ENCODE data around the gene FAM222B.

The FAM222B gene, protein sequence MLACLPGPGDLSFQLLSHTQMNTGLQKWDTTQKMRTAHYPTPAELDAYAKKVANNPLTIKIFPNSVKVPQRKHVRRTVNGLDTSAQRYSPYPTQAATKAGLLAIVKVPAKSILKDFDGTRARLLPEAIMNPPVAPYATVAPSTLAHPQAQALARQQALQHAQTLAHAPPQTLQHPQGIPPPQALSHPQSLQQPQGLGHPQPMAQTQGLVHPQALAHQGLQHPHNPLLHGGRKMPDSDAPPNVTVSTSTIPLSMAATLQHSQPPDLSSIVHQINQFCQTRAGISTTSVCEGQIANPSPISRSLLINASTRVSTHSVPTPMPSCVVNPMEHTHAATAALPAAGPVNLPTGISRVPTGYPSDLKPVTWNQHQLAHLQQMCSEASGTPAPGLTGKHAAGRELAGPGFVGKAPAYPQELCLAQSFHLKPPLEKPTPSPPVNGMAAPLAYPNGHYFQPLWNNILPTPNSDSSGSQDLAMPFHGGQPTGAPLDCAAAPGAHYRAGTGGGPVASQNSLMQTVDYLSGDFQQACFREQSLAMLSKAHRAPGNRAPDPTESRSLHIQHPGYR

DNA sequence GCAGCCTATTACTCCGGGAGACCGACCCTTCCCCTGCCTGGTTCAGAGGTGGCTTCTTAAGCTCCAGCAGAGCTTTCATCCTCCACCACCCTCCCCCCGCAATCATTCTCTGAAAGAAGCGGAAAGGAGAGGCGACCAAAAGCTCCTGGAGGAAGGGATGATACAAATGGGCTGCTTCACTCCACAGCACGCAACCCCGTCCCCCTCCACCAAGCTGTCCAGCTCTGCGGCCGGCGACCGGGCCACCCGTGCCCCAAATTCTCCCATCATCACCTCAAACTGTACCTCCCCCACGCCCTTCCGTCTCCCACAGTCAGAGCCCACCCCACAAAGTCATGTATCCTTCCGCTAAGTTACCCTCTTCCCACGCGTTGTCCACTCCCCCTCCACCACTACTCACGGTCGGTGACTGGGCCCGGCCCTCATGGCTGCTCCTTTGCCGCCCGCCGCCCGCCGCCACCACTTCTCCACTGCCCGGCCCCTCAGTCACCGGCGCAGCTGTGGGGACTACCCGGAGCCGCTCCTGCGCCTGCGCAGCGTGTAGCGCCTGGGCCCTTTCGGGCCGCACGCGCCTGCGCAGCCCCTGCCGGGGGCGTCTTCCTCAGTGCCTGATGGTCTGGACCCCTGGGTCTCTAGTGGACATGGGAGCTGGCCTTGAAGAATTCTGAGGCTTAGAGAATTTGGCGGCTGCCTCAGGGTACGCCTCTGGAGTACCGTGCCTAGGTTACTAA lies at the start of gene FAM222B:
Gene FAM222B, minus strand, starts transcription at position 509 of the 731 bp plus-strand sequence. CDS start 76,123 bp downstream, outside the sequence.
- peak; percentile 78 for DNase-seq (ENCODE audit: low read depth)
- TF ChIP-seq, protein P1, sequence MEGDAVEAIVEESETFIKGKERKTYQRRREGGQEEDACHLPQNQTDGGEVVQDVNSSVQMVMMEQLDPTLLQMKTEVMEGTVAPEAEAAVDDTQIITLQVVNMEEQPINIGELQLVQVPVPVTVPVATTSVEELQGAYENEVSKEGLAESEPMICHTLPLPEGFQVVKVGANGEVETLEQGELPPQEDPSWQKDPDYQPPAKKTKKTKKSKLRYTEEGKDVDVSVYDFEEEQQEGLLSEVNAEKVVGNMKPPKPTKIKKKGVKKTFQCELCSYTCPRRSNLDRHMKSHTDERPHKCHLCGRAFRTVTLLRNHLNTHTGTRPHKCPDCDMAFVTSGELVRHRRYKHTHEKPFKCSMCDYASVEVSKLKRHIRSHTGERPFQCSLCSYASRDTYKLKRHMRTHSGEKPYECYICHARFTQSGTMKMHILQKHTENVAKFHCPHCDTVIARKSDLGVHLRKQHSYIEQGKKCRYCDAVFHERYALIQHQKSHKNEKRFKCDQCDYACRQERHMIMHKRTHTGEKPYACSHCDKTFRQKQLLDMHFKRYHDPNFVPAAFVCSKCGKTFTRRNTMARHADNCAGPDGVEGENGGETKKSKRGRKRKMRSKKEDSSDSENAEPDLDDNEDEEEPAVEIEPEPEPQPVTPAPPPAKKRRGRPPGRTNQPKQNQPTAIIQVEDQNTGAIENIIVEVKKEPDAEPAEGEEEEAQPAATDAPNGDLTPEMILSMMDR (IDR thresholded peaks at IDR 0.05; ENCODE audit: insufficient read depth, low read depth, low read length, missing control alignments) = no peak
- H3K4me3 ChIP-seq (ENCODE audit: low read length) = peak within 1 kb of the TSS; percentile 86

DNA sequence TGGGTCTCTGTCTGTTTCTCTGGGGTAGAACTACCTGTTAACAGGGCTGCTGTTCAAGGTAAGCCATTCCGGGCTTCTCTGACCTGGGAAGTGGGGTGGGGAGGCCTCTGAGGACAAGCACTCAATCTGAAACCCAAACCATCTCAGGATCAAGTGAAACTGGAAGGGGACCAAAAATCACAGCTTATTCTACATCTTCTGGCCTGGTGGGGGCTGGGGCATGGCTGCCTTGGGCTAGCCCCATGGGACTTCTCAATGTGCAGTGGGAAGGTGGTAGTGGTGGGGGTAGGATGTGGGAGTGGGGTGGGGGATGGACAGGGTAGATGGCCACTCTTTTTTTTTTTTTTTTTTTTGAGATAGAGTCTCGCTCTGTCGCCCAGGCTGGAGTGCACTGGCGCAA lies 49.4 kb upstream of the FAM222B start:
- no peak overlapping the region for H3K4me3 ChIP-seq (ENCODE audit: low read length)
- TF ChIP-seq, protein P1 (IDR thresholded peaks at IDR 0.05; ENCODE audit: insufficient read depth, low read depth, low read length, missing control alignments) = no peak
- no peak for DNase-seq (ENCODE audit: low read depth)

DNA sequence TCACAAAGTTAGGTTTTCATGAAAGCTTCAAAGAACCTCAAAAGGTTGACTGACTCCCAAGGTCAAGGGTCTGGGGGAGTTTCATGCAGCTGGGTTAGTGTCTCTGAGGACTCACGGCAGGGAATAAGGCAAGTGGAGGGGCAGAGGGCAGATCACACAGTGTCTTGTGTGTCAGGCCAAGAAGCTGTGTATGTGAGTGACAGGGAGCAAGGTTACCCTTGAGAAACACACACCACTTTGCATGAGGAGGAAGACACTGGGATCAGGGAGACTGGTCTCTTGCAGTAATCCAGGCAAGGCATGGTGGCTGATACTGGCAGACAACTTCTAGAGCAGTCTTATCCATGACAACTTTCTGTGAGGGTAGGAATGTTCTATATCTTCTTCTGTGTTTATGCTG lies 48.6 kb upstream of the FAM222B start:
- no peak for DNase-seq (ENCODE audit: low read depth)
- TF ChIP-seq, protein P1 (IDR thresholded peaks at IDR 0.05; ENCODE audit: insufficient read depth, low read depth, low read length, missing control alignments) = no peak
- H3K4me3 ChIP-seq (ENCODE audit: low read length) = no peak overlapping the region

DNA sequence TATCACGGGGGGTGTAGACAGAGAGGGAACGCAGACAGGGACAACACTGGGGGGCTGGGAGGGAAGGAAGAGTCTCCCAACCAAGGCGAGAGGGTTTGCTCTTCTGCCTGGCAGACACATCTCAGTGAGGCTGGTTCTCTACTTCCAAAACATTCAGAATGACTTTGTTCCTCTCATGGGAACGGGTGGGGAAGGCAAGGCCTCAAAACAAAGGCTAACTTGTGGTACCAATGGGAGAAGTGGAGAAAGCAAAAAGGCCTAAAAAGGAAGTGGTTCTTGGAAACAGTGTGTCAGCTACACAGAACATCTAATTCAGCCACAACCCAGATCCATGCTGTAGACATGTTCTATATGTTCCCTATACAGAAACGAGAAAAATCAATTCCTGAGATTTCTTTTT lies 47.4 kb upstream of the FAM222B start:
- DNase-seq (ENCODE audit: low read depth) = no peak
- TF ChIP-seq, protein P1 (IDR thresholded peaks at IDR 0.05; ENCODE audit: insufficient read depth, low read depth, low read length, missing control alignments) = no peak
- no peak overlapping the region for H3K4me3 ChIP-seq (ENCODE audit: low read length)

DNA sequence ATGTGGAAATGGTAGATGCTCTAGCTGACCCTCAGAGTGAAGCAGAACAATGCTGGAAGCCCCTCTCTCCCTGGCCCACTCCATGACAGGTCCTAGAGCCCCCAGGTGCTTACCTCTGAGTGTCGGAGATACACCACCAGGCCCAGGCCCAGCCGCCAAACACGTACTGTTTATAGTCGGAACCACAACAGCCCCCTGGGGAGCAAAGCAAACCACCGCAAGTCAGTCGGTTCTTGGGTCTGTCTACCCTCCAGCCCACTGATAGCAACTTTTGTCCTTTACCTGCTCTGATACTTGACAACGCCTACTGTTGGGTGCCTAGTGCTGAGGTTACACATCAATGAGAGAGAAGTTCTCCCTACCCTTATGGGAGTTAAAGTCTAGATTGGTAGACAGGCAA lies 46.2 kb upstream of the FAM222B start:
- TF ChIP-seq, protein P1 (IDR thresholded peaks at IDR 0.05; ENCODE audit: insufficient read depth, low read depth, low read length, missing control alignments) = no peak

DNA sequence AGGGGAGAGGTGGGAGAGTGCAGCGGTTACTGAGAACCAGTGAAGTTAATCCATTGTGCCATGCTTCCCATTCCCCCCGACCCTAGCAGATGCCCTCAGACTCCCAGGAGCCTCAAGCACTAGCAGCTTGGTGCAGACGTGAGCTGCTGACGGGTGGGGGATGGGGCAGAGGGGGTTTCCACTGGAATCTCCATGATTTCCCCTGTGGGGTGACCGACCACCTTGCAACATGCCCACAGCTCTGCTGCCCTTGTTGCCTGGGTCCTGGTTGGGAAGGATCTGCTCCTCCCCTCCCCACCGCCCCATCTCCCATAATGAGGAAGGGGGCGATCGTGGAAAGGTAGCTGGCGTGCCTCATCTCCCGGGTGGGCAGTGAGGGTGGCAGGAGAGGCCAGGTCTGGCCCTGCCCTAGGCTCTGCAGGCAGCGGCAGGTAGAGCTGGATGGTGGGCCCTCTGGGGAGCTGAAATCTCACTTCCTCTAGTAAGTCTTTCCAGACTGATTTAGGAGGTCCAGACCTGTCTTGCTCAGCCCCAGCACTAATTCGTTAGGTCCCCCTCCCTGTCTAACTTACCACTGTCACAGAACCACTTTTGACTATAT lies 45.4 kb upstream of the FAM222B start:
- no peak overlapping the region for H3K4me3 ChIP-seq (ENCODE audit: low read length)
- DNase-seq (ENCODE audit: low read depth) = no peak
- TF ChIP-seq, protein P1 (IDR thresholded peaks at IDR 0.05; ENCODE audit: insufficient read depth, low read depth, low read length, missing control alignments) = no peak

More for the DNA sequence above, 46.2 kb upstream of the FAM222B start:
- no peak for DNase-seq (ENCODE audit: low read depth)
- H3K4me3 ChIP-seq (ENCODE audit: low read length) = no peak overlapping the region

Measured in epithelial cell of esophagus (primary cell).